DND-41 (cell line): ENCODE measurements around the gene ZNF512.

Source experiments
- EZH2 ChIP-seq: IDR thresholded peaks from 3 replicates; pipeline ENCODE4 v1.6.1; 2012; ENCODE audit warnings: borderline replicate concordance, low read depth, mild to moderate bottlenecking, moderate library complexity, low read length, inconsistent platforms; ENCODE audit not compliant: severe bottlenecking
- TF ChIP-seq, protein P1 (sequence below): IDR thresholded peaks from 2 replicates; pipeline ENCODE4 v1.5.1; 2012; ENCODE audit warnings: borderline replicate concordance, low read length, moderate library complexity, mild to moderate bottlenecking; ENCODE audit not compliant: poor library complexity, severe bottlenecking; ENCODE audit errors: extremely low read depth

DNA sequence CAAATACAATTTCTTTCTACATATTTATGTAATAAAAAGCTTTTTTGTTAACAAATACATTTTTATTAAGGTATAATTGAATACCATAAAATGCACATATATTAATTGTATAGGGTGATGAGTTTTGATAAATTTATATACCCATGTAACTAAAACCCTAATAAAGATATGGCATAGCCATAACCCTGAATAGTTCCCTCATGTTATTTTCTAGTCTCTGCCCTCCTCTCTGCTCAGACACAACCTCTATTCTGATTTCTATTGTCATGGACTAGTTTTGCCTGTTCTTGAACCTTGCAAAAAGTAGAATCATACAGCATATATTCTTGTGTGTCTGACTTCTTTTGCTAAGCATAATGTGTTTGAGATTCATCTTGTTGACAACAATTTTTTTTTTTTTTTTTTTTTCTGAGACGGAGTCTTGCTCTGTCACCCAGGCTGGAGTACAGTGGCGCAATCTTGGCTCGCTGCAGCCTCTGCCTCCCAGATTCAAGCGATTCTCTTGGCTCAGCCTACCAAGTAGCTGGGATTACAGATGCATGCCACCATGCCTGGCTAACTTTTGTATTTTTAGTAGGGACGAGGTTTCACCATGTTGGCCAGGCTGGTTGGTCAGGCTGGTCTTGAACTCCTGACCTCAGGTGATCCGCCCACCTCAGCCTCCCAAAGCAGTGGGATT lies 38.6 kb upstream of the ZNF512 start:
- TF ChIP-seq, protein P1, sequence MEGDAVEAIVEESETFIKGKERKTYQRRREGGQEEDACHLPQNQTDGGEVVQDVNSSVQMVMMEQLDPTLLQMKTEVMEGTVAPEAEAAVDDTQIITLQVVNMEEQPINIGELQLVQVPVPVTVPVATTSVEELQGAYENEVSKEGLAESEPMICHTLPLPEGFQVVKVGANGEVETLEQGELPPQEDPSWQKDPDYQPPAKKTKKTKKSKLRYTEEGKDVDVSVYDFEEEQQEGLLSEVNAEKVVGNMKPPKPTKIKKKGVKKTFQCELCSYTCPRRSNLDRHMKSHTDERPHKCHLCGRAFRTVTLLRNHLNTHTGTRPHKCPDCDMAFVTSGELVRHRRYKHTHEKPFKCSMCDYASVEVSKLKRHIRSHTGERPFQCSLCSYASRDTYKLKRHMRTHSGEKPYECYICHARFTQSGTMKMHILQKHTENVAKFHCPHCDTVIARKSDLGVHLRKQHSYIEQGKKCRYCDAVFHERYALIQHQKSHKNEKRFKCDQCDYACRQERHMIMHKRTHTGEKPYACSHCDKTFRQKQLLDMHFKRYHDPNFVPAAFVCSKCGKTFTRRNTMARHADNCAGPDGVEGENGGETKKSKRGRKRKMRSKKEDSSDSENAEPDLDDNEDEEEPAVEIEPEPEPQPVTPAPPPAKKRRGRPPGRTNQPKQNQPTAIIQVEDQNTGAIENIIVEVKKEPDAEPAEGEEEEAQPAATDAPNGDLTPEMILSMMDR: no peak
- no peak for TF ChIP-seq EZH2
